Ishikawa (cell line): Measurements from ENCODE around the gene ELAVL1.

Experiments
- CEBPB ChIP-seq: IDR thresholded peaks from 2 replicates; pipeline ENCODE4 v1.6.1; 2012
- CREB1 ChIP-seq: IDR thresholded peaks from 2 replicates; pipeline ENCODE4 v1.6.1; 2012; ENCODE audit warnings: low read depth
- EGR1 ChIP-seq: IDR thresholded peaks from 2 replicates; pipeline ENCODE4 v1.6.1; 2012
- EP300 ChIP-seq: IDR thresholded peaks from 2 replicates; pipeline ENCODE4 v1.6.1; 2012; ENCODE audit warnings: borderline replicate concordance
- FOXM1 ChIP-seq: IDR thresholded peaks from 2 replicates; pipeline ENCODE4 v1.6.1; 2012; ENCODE audit warnings: low read depth, borderline replicate concordance
- MAX ChIP-seq: IDR thresholded peaks from 2 replicates; pipeline ENCODE4 v1.6.1; 2012
- NFIC ChIP-seq: IDR thresholded peaks from 2 replicates; pipeline ENCODE4 v1.6.1; 2012
- RAD21 ChIP-seq: IDR thresholded peaks from 2 replicates; pipeline ENCODE4 v1.6.1; 2012; ENCODE audit warnings: low read depth
- REST ChIP-seq: IDR thresholded peaks from 2 replicates; pipeline ENCODE4 v1.6.1; 2012; ENCODE audit warnings: low read depth, mild to moderate bottlenecking
- TAF1 ChIP-seq: IDR thresholded peaks from 2 replicates; pipeline ENCODE4 v1.6.1; 2012; ENCODE audit warnings: low read depth, mild to moderate bottlenecking
- TCF12 ChIP-seq: IDR thresholded peaks from 2 replicates; pipeline ENCODE4 v1.6.1; 2012; ENCODE audit warnings: low read depth
- TEAD4 ChIP-seq: IDR thresholded peaks from 2 replicates; pipeline ENCODE4 v1.6.1; 2012
- YY1 ChIP-seq: IDR thresholded peaks from 2 replicates; pipeline ENCODE4 v1.6.1; 2012; ENCODE audit warnings: low read depth
- ZBTB7A ChIP-seq: IDR thresholded peaks from 2 replicates; pipeline ENCODE4 v1.6.1; 2012; ENCODE audit warnings: low read depth
- TF ChIP-seq, protein P1 (sequence below): IDR thresholded peaks from 2 replicates; pipeline ENCODE4 v1.6.1; 2012

The ELAVL1 gene

DNA sequence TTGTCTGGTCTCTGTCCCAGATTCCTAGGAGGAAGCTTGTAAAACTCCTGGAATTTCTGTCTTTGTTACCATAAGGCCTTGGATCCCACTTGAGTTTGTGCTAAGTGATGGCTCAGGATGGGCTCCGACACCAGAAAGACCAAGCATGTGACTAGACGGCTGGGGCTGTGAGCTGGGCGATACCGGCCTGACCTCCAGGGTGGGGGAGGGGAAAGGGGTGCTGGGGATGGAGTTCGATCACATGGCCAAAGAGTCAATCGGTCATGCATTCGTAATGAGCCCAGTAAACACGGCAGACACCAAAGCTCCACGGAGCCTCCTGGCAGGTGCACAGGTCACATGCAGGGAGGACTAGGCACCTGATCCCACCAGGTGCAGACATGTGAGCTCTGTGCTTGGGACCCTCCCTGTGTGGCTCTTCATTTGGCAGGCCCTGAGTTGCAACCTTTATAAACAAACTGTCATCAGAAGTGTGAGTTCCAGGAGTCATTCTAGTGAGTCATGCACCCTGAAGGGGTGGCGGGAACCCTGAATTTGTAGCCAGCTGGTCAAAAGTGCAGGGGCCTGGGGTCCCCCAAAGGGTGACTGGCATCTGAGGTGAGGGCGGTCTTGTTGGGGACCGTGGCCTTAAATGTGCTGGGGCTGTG is 27.1 kb downstream of the ELAVL1 start:
- TF ChIP-seq CREB1: no peak
- no peak for TF ChIP-seq NFIC
- TF ChIP-seq CEBPB: no peak
- TF ChIP-seq TEAD4: no peak
- no peak for TF ChIP-seq EP300
- TF ChIP-seq TCF12: no peak
- TF ChIP-seq ZBTB7A: no peak
- TF ChIP-seq FOXM1: no peak
- no peak for TF ChIP-seq YY1
- TF ChIP-seq MAX: no peak
- no peak for TF ChIP-seq TAF1
- TF ChIP-seq RAD21: no peak
- TF ChIP-seq, protein P1, sequence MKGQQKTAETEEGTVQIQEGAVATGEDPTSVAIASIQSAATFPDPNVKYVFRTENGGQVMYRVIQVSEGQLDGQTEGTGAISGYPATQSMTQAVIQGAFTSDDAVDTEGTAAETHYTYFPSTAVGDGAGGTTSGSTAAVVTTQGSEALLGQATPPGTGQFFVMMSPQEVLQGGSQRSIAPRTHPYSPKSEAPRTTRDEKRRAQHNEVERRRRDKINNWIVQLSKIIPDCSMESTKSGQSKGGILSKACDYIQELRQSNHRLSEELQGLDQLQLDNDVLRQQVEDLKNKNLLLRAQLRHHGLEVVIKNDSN: no peak
- TF ChIP-seq EGR1: no peak
- TF ChIP-seq REST: no peak

DNA sequence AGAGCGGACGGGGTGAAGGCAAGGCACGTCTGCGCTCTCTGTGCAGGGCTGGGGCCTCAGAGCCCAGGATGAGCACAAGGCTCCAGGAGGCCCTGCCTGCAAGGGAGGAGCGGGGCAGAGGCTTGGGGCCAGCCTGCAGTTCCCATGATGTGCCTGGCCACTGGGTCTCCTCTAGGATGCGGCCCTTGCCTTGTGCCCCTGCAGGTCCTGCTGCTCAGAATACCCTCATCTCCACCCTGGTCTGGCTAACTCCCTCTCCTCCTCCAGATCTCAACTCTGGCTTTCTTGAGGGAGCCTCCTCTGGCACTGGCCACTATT is 27.8 kb downstream of the ELAVL1 start:
- no peak for TF ChIP-seq TEAD4
- no peak for TF ChIP-seq FOXM1
- no peak for TF ChIP-seq TCF12
- no peak for TF ChIP-seq REST
- no peak for TF ChIP-seq EP300
- TF ChIP-seq RAD21: no peak
- no peak for TF ChIP-seq CEBPB
- TF ChIP-seq TAF1: no peak
- TF ChIP-seq EGR1: no peak
- TF ChIP-seq YY1: no peak
- TF ChIP-seq, protein P1: no peak

DNA sequence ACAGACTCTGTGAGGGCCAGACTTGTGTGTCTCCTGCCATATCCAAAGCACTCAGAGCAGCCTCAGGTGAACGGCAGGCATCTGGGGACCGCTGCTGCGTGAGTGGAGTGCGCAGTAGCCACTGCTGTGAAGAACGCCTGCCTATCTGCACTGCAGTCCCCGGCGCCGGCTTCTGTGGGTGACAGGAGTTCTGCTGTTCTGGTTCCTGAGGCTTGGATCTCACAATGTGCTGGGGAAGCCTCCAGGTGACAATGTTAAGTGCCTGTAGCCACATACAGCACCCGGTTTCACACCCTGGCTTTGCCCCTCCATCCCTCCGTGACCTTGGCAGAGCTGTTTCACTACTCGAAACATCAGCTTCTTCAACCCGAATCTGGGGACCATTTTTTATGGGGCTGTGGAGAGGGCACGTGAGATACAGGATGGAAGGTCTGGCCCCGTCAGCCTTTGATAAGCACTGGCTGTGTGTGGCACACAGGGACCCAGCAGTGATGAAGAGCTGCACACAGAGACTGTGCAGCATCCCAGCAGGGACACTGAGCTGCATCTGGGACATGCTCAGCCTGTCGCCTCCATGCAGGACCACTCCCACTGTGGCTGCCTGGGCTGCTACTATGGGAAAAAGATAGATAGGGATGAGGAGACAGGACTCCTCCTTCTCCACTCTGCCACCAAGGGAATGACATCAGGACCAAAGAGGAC is 28.3 kb downstream of the ELAVL1 start:
- no peak for TF ChIP-seq MAX
- no peak for TF ChIP-seq EP300
- no peak for TF ChIP-seq FOXM1

- TF ChIP-seq ZBTB7A: no peak
- TF ChIP-seq EGR1: no peak
- no peak for TF ChIP-seq FOXM1
- TF ChIP-seq, protein P1: no peak
- TF ChIP-seq TCF12: no peak
- no peak for TF ChIP-seq CREB1
- TF ChIP-seq EP300: no peak
- TF ChIP-seq RAD21: no peak
- no peak for TF ChIP-seq YY1
- no peak for TF ChIP-seq TEAD4
- TF ChIP-seq CEBPB: no peak
- no peak for TF ChIP-seq REST
- no peak for TF ChIP-seq TAF1
- TF ChIP-seq MAX: no peak
- TF ChIP-seq NFIC: no peak
These were observed 29.0 kb downstream of the ELAVL1 start for GRCh38 chr19:7976461-7976860.
